Thoracic aorta (tissue), 2 donors: Measurements from ENCODE around the gene ZNF519. TPM values are rescaled to one million over a fixed set of nuclear protein-coding genes. Genes with fewer than 3 reads are reported as not detected.

Experiments
- ATAC-seq: fragments of 150-250 bp; one replicate; pipeline ENCODE4 v1.8.0; 2017; ENCODE audit warnings: low read depth; ENCODE audit not compliant: insufficient number of reproducible peaks, low FRiP score
- DNase-seq: peaks from one replicate; pipeline ENCODE4 v3.0.0-alpha.2; 2020; ENCODE audit warnings: low spot score
- H3K27ac ChIP-seq, 2 donors: fragments of 200-600 bp; sonication (generic); 1 replicate in 1 of 2; 2 replicates in 1 of 2; pipeline ENCODE4 v1.5.1; 2016; ENCODE audit warnings: mild to moderate bottlenecking in 2 of 2, moderate library complexity in 2 of 2
- H3K27me3 ChIP-seq: fragments of 200-600 bp; sonication (generic); replicated peaks from 2 replicates; pipeline ENCODE4 v1.6.0; 2016; ENCODE audit warnings: mild to moderate bottlenecking; ENCODE audit not compliant: insufficient read depth
- H3K36me3 ChIP-seq: fragments of 200-600 bp; sonication (generic); one replicate; pipeline ENCODE4 v1.5.1; 2016
- H3K4me1 ChIP-seq, 2 donors: fragments of 200-600 bp; sonication (generic); 1 replicate in 1 of 2; 2 replicates in 1 of 2; pipeline versions ENCODE4 v1.5.1 to v1.6.0; 2016; ENCODE audit warnings: low read depth in 2 of 2, mild to moderate bottlenecking in 1 of 2; ENCODE audit not compliant: control insufficient read depth in 1 of 2
- H3K4me3 ChIP-seq: fragments of 200-600 bp; sonication (generic); 2 replicates; pipeline ENCODE4 v1.5.1; 2016; ENCODE audit warnings: mild to moderate bottlenecking
- H3K9me3 ChIP-seq: fragments of 200-600 bp; sonication (generic); 2 replicates; pipeline ENCODE4 v1.5.1; 2016
- total RNA-seq, 2 donors: library from RNA; depleted of rRNA; stranded (reverse); fragments of >200 nt; gene quantifications; one replicate each; pipeline versions ENCODE4 v1.1.0 to v1.2.3, GENCODE V29; 2016
- TF ChIP-seq, protein P1 (sequence below): fragments of 200-600 bp; sonication (generic); IDR thresholded peaks from one replicate; pipeline ENCODE4 v1.5.1; 2019; ENCODE audit warnings: antibody characterized with exemption

ZNF519 gene
- total RNA-seq, 2 donors from 2014 or later = 1.7 to 10.4 TPM

DNA sequence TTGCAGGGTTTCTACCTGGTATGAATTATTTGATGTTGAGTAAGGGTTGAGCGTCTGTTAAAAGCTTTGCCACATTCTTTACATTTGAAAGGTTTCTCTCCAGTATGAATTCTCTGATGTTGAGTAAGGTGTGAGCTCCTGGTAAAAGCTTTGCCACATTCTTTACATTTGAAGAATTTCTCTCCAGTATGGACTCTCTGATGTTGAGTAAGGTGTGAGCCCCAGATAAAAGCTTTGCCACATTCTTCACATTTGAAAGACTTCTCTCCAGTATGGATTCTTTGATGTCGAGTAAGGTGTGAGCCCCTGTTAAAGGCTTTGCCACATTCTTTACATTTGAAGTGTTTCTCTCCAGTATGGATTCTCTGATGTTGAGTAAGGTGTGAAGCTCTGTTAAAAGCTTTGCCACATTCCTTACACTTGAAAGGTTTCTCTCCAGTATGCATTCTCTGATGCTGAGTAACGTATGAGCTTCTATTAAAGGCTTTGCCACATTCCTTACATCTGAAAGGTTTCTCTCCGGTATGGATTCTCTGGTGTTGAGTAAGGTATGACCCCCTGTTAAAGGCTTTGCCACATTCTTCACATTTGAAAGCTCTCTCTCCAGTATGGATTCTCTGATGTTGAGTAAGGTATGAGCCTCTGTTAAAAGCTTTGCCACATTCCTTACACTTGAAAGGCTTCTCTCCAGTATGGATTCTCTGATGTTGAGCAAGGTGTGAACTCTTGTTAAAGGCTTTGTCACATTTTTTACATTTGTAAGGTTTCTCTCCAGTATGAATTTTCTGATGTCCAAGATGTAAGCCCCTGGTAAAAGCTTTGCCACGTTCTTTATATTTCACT lies 27.1 kb downstream of the ZNF519 start:
- no peak overlapping the region for H3K4me3 ChIP-seq
- H3K36me3 ChIP-seq = no peaks in the 10 kb centered on the region
- no peak for DNase-seq
- H3K9me3 ChIP-seq = peaks cover 30% of the 10 kb centered on the region
- no peak overlapping the region for H3K27ac ChIP-seq
- TF ChIP-seq, protein P1, sequence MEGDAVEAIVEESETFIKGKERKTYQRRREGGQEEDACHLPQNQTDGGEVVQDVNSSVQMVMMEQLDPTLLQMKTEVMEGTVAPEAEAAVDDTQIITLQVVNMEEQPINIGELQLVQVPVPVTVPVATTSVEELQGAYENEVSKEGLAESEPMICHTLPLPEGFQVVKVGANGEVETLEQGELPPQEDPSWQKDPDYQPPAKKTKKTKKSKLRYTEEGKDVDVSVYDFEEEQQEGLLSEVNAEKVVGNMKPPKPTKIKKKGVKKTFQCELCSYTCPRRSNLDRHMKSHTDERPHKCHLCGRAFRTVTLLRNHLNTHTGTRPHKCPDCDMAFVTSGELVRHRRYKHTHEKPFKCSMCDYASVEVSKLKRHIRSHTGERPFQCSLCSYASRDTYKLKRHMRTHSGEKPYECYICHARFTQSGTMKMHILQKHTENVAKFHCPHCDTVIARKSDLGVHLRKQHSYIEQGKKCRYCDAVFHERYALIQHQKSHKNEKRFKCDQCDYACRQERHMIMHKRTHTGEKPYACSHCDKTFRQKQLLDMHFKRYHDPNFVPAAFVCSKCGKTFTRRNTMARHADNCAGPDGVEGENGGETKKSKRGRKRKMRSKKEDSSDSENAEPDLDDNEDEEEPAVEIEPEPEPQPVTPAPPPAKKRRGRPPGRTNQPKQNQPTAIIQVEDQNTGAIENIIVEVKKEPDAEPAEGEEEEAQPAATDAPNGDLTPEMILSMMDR = no peak
- ATAC-seq = no peak
- no peaks in the 10 kb centered on the region for H3K27me3 ChIP-seq
- no peaks in the 10 kb centered on the region for H3K4me1 ChIP-seq

DNA sequence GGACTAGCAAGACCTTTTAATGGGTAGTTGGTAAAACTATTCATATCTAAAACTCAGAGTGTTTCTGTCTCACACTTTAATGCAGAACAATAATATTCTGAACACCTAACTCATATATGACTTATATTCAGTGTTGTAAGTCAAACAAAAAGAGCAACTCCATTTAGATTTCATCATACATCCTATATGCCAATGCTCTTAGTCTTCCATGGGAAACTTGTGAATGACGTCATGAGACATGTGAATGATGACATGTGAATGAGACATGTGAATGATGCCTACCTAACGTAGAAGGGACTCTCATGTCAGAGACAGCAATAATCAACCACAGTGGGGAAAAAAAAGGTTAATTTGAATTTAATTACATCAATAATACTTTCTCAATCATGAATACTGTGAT lies 28.0 kb downstream of the ZNF519 start:
- peaks cover 24% of the 10 kb centered on the region for H3K9me3 ChIP-seq
- DNase-seq = no peak
- no peak overlapping the region for H3K4me3 ChIP-seq
- TF ChIP-seq, protein P1 = no peak
- H3K4me1 ChIP-seq = no peaks in the 10 kb centered on the region
- ATAC-seq = no peak
- no peak overlapping the region for H3K27ac ChIP-seq
- no peaks in the 10 kb centered on the region for H3K27me3 ChIP-seq
- H3K36me3 ChIP-seq = no peaks in the 10 kb centered on the region

DNA sequence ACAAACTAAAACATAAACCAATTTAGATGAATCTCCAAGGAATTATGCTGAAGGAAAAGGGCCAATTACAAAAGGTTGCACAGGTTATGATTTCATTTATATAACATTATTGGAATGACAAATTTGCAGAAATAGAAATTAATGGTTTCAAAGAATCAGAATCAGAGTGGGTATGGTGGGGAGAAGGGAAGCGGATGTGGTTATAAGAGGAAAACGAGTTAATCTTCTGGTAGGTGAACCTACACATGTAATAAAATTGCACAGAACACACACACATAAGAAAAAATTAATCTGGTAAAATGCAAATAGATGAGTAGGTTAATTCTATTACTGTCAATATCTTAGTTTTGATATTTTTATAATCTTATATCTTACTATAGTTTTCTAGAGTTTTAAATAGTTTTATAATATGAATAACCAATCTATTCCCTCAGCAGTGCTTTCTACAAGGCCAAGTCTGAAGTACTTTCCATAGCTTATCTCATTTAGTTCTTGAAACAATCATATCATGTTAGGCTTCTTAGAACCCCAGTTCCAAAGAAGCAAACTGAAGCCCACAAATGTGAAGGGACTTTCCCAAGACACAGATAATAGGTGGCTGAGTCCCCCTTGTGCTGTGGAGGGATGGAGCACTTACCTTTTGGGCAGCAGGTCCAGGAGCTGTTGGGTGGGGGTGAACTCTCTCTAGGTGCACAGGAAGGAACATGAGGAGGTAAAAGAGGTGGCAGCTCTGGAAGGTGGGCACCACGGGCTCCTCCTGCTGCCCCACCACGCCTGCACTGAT lies 31.5 kb downstream of the ZNF519 start:
- Histone ChIP-seq H3K9me3 (peaks cover 13% of the 10 kb centered on the region), H3K27ac (no peak overlapping the region), H3K4me1 (no peaks in the 10 kb centered on the region), H3K27me3 (no peaks in the 10 kb centered on the region), H3K4me3 (no peak overlapping the region), H3K36me3 (no peaks in the 10 kb centered on the region)
- no peak for ATAC-seq
- TF ChIP-seq, protein P1 = no peak
- no peak for DNase-seq

DNA sequence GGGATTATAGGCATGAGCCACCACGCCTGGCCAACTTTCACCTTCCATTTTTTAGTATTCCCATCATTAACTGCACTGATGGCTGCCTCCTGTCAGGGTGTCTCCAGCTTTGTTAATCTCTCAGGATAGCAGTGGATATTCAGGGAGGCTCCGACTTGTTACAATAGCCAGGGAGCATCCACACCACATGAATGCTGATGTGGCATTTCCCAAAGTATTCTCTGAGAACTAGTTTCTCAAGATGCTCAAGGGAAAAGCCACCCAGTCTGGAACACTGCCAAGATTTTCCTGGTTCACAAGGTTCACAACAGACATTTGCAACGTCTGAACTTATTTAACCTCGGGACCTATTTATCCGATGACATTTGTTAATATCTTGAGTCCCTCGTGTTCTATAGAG lies 33.8 kb downstream of the ZNF519 start:
- Histone ChIP-seq H3K4me3 (no peak overlapping the region), H3K9me3 (no peaks in the 10 kb centered on the region), H3K27me3 (no peaks in the 10 kb centered on the region), H3K27ac (no peak overlapping the region), H3K36me3 (no peaks in the 10 kb centered on the region), H3K4me1 (no peaks in the 10 kb centered on the region)
- ATAC-seq (no peak), DNase-seq (no peak)
- TF ChIP-seq, protein P1 = no peak

DNA sequence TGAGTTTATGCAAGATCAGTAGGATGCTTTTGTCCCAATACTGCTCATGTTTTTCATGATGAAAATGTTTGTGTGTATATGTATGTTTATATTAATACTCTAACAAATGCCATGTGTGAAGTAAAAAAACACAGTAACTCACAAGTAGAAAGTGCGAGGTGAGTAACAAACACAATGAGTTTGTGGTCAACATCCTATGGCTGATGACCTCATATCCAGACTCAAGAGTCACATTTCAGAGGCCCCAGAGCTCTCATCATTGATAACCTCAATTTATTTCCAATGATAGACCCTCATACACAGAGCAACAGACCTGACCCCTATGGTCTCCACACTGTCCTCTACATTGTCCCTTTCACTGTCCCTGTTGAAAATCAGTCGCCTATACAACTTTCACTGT lies 34.5 kb downstream of the ZNF519 start:
- no peaks in the 10 kb centered on the region for H3K36me3 ChIP-seq
- no peaks in the 10 kb centered on the region for H3K27me3 ChIP-seq
- DNase-seq (no peak), ATAC-seq (no peak)
- H3K4me1 ChIP-seq = no peaks in the 10 kb centered on the region
- H3K9me3 ChIP-seq = no peaks in the 10 kb centered on the region
- TF ChIP-seq, protein P1 = no peak
- no peak overlapping the region for H3K4me3 ChIP-seq
- no peak overlapping the region for H3K27ac ChIP-seq
